Progenitor cell of endocrine pancreas (in vitro differentiated cells): ENCODE results near the gene GALNS. TPM values are rescaled to one million over a fixed set of nuclear protein-coding genes. Genes with fewer than 3 reads are reported as not detected.

Experiments used
- DNase-seq: peaks from one replicate; pipeline ENCODE4 v3.0.0; 2021; ENCODE audit warnings: low spot score; ENCODE audit not compliant: unreplicated experiment
- H3K27ac Mint-ChIP-seq: 2 replicates; pipeline ENCODE4 v1.8.0; 2021; ENCODE audit warnings: mild to moderate bottlenecking, moderate library complexity, mixed read lengths
- H3K27me3 Mint-ChIP-seq: 2 replicates; pipeline ENCODE4 v1.8.0; 2021; ENCODE audit warnings: mixed read lengths
- H3K36me3 Mint-ChIP-seq: 2 replicates; pipeline ENCODE4 v1.8.0; 2022; ENCODE audit warnings: mixed read lengths; ENCODE audit not compliant: insufficient read depth
- H3K4me1 Mint-ChIP-seq: 2 replicates; pipeline ENCODE4 v1.8.0; 2021; ENCODE audit warnings: low read depth, mixed read lengths
- H3K4me3 Mint-ChIP-seq: 2 replicates; pipeline ENCODE4 v1.8.0; 2021; ENCODE audit warnings: low read depth, mild to moderate bottlenecking, moderate library complexity, mixed read lengths
- H3K9me3 Mint-ChIP-seq: 2 replicates; pipeline ENCODE4 v1.8.0; 2021; ENCODE audit warnings: low read depth, mixed read lengths
- CTCF ChIP-seq: fragments of 200-600 bp; sonication (generic); IDR thresholded peaks from one replicate; pipeline ENCODE4 v1.5.0; 2021; ENCODE audit warnings: antibody characterized with exemption, mild to moderate bottlenecking; ENCODE audit not compliant: unreplicated experiment
- total RNA-seq: library from RNA; stranded (reverse); gene quantifications from 2 replicates; pipeline ENCODE4 v1.2.1, GENCODE V29; 2021

GALNS gene
- total RNA-seq, 1 donor from 2014 or later: 32.7 TPM

GRCh38 chr16:88840600-88841215 is 16.0 kb downstream of the GALNS start:
- Mint-ChIP-seq H3K4me1 (no peaks in the 10 kb centered on the region), H3K4me3 (no peak overlapping the region), H3K9me3 (no peaks in the 10 kb centered on the region), H3K27ac (no peak overlapping the region), H3K27me3 (no peaks in the 10 kb centered on the region), H3K36me3 (no peaks in the 10 kb centered on the region)
- no peak for TF ChIP-seq CTCF
- no peak for DNase-seq

DNA sequence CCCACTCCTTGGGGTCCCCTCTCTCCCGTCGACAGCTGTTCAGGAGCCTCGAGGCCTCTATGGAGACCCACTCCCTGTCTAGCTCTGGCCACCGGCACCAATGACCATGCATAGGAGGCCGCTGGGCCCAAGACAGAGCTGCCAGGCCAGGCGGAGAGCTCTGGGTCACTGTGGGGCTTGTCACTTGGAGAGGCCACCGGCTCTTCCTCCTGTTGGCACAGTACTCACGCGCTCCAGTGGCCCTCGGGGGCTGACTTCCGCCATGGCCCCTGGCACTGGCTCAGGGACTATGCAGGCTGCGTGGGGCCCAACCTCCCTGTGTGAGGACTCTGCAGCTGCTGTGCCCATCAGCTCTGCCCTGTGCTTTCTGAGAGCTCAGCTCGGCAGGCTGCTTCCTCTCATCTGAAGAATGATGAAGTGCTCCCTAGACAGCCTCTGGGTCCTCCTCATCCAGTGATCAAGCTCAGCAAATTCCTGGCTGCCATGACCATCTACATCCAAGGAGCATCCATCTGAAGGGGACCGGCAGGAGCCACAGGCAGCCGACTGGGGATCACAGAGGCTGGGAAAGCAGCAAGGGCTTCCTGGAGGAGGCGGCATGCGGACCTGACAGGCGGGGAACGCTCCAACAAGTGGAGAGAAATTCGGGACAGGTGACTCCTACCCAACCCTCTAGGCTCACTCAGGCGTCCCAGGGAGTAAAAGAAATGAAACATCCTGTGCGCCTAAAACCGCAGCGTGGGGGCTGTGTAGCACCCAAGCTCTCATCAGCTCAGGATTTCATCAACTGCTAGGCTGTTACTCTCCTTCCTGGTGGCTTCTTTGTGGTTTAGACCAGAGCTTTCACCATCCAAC is 16.8 kb downstream of the GALNS start:
- H3K9me3 Mint-ChIP-seq: no peaks in the 10 kb centered on the region
- H3K36me3 Mint-ChIP-seq: no peaks in the 10 kb centered on the region
- H3K4me1 Mint-ChIP-seq: no peaks in the 10 kb centered on the region
- DNase-seq: no peak
- no peak overlapping the region for H3K27ac Mint-ChIP-seq
- no peak for TF ChIP-seq CTCF
- H3K27me3 Mint-ChIP-seq: no peaks in the 10 kb centered on the region
- H3K4me3 Mint-ChIP-seq: no peak overlapping the region

DNA sequence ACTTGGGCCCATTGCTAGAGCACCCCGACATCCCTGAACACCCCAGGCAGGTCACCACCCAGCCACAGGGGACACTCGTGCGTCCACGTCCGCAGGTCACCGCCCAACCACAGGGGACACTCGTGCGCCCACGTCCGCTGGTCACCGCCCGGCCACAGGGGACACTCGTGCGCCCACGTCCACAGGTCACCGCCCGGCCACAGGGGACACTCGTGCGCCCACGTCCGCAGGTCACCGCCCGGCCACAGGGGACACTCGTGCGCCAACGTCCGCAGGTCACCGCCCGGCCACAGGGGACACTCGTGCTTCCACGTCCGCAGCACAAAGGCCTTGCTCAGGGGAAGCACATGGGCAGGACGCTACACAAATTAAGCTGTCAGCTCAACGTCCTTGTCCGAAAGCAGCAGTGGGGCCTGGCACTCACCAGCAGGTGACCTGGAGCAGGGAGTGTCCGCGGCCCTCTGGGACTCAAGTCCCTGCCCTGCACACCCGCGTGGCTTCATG is 17.7 kb downstream of the GALNS start:
- no peak overlapping the region for H3K4me3 Mint-ChIP-seq
- TF ChIP-seq CTCF: peak; percentile 32
- no peaks in the 10 kb centered on the region for H3K27me3 Mint-ChIP-seq
- no peaks in the 10 kb centered on the region for H3K36me3 Mint-ChIP-seq
- H3K9me3 Mint-ChIP-seq: no peaks in the 10 kb centered on the region
- H3K27ac Mint-ChIP-seq: no peak overlapping the region
- H3K4me1 Mint-ChIP-seq: no peaks in the 10 kb centered on the region
- DNase-seq: no peak

DNA sequence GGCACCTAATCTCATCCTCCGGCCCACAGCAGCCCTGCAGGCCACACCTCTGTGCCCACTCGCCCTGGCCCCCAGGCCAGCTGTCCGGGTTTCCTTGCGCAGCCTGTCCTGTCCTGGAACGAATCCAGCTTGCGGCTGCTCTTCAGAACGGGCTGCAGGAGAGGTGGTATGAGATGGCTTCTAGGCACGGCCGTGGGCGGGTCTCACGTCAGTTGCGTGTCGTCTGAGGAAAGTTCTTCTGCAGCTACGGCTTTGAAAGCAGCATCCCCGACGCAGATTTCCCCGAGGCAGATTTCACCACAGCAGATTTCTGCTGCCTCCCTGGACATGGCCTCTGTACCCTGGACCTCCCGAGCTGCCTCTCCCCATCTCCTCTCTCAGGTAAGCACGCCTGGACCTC is 18.2 kb downstream of the GALNS start:
- DNase-seq: no peak
- Mint-ChIP-seq H3K4me3 (no peak overlapping the region), H3K27me3 (no peaks in the 10 kb centered on the region), H3K27ac (no peak overlapping the region), H3K9me3 (no peaks in the 10 kb centered on the region), H3K4me1 (no peaks in the 10 kb centered on the region), H3K36me3 (no peaks in the 10 kb centered on the region)
- no peak for TF ChIP-seq CTCF

GRCh38 chr16:88837806-88838205 is 18.9 kb downstream of the GALNS start:
- no peak overlapping the region for H3K27ac Mint-ChIP-seq

More at GRCh38 chr16:88837806-88838205, 18.9 kb downstream of the GALNS start:
- Mint-ChIP-seq H3K4me3 (no peak overlapping the region), H3K27me3 (no peaks in the 10 kb centered on the region), H3K9me3 (no peaks in the 10 kb centered on the region), H3K36me3 (no peaks in the 10 kb centered on the region), H3K4me1 (no peaks in the 10 kb centered on the region)
- DNase-seq: no peak
- TF ChIP-seq CTCF: no peak
